Upper lobe of left lung (tissue), 4 donors: ENCODE measurements around the gene ASMTL.

ENCODE experiments used
- EP300 ChIP-seq, 4 donors: sonication (generic); formaldehyde crosslinking; IDR thresholded peaks; one replicate each; pipeline ENCODE4 v1.5.1; 2017; ENCODE audit warnings: antibody characterized with exemption in 4 of 4, control low read depth in 2 of 4
- POLR2A ChIP-seq, 4 donors: fragments of 450-650 bp; IDR thresholded peaks; one replicate each; pipeline ENCODE4 v1.5.1; 2016 to 2017; ENCODE audit warnings: antibody characterized with exemption in 4 of 4, mild to moderate bottlenecking in 2 of 4
- TF ChIP-seq, protein P1 (sequence below), 6 experiments: fragments of 450-650 bp in 4 of 6; fragments of 200-600 bp in 2 of 6; sonication (generic) in 2 of 6; IDR thresholded peaks; one replicate each; pipeline ENCODE4 v1.5.1; 2016 to 2019; ENCODE audit warnings: antibody characterized with exemption in 6 of 6

DNA sequence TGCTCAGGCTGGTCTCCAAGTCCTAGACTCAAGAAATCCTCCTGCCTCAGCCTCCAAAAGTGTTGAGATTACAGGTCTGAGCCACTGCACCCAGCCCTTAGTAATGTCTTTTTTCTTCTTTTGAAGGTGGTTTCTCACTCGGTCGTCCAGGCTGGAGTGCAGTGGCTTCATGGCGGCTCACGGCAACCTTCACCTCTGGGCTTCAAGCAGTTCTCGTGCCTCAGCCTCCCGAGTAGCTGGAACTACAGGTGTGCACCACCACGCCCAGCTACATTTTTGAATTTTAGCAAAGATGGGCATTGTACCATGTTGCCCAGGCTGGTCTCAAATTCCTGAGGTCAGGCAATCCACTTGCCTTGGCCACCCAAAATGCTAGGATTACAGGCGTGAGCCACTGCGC, 32.3 kb upstream of the ASMTL start:
- TF ChIP-seq EP300 (IDR thresholded peaks at IDR 0.05) = no peak
- TF ChIP-seq, protein P1, sequence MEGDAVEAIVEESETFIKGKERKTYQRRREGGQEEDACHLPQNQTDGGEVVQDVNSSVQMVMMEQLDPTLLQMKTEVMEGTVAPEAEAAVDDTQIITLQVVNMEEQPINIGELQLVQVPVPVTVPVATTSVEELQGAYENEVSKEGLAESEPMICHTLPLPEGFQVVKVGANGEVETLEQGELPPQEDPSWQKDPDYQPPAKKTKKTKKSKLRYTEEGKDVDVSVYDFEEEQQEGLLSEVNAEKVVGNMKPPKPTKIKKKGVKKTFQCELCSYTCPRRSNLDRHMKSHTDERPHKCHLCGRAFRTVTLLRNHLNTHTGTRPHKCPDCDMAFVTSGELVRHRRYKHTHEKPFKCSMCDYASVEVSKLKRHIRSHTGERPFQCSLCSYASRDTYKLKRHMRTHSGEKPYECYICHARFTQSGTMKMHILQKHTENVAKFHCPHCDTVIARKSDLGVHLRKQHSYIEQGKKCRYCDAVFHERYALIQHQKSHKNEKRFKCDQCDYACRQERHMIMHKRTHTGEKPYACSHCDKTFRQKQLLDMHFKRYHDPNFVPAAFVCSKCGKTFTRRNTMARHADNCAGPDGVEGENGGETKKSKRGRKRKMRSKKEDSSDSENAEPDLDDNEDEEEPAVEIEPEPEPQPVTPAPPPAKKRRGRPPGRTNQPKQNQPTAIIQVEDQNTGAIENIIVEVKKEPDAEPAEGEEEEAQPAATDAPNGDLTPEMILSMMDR (IDR thresholded peaks at IDR 0.05) = no peak
- no peak for TF ChIP-seq POLR2A (IDR thresholded peaks at IDR 0.05)
